ENCODE measurements around the gene ADGRL1.
"Not testable (repeated sequence)": the region's sequence is repeated elsewhere in the genome, so short reads cannot be mapped to it uniquely, and the experiment has no call there.

ADGRL1 gene

GRCh38 chr19:14189415-14189814, 16.6 kb downstream of the ADGRL1 start:
- DNase-seq (ENCODE audit: low read depth in 2 of 2) = no peak

DNA sequence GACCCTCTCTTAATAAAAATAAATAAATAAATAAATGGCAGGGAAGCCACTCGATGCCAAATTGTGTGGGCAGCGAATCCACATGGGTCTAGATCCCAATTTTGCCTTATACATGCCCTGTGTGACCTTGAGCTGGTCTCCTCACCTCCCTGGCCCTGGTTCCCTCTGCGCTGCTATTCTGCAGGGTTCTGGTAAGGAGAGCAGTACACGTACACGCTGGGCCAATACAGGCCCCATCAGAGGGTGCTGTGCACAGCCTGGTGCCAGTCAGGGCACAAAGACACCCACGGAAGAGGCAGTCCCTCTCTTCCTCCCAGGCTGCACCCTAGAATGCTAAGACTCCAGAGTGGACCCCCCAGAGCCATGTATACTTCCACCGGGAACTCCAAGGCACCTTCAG, 17.9 kb downstream of the ADGRL1 start:
- DNase-seq (ENCODE audit: low read depth in 2 of 2) = not testable (repeated sequence)

- no peak for DNase-seq (ENCODE audit: low read depth in 2 of 2)
Measured at GRCh38 chr19:14187561-14187960, 18.4 kb downstream of the ADGRL1 start.

GRCh38 chr19:14186684-14187083, 19.3 kb downstream of the ADGRL1 start:
- DNase-seq (ENCODE audit: low read depth in 2 of 2) = not testable (repeated sequence)

DNA sequence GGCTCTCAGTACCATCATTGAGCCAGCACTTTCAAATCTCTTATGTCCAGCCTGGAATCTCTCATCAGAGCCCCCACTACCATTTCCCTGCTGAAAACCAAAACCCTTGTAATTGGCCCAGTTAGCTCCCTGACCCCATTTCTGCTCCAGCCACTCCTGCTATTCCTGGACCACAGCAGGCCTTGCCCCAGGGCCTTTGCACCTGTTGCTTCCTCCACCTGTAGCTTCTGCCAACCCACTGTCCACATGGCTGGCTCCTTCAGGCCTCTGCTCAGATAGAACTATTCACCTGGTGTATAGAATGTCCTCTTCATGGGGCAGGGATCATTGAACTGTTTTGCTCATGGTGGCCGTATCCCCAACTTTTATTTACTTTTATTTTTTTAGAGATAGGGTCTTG, 20.3 kb downstream of the ADGRL1 start:
- not testable (repeated sequence) for DNase-seq (ENCODE audit: low read depth in 2 of 2)

GRCh38 chr19:14185158-14185557, 20.8 kb downstream of the ADGRL1 start:
- no peak for DNase-seq (ENCODE audit: low read depth in 2 of 2)

GRCh38 chr19:14183741-14184350, 22.1 kb downstream of the ADGRL1 start:
- DNase-seq (ENCODE audit: low read depth in 2 of 2) = no peak

DNA sequence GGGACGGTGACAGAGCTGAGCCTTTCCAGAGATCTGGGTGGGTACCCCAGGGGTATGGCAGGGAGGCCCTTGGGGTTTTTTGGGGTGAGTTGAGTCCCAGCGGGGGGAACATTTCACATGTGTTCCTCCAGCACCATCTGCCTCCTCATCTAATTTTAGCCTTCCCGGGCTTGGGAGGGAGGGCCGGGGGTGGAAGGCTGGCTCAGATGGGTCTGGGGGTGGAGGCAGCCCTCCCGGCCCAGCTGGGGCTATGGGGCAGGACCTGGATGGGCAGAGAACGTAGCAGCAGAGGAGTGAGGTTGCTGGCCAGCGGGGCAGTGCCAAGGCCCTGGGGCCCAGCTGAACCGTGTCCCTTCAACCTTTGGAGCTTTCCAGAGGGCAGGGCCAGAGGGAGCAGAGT, 23.5 kb downstream of the ADGRL1 start:
- DNase-seq (ENCODE audit: low read depth in 2 of 2) = no peak

DNA sequence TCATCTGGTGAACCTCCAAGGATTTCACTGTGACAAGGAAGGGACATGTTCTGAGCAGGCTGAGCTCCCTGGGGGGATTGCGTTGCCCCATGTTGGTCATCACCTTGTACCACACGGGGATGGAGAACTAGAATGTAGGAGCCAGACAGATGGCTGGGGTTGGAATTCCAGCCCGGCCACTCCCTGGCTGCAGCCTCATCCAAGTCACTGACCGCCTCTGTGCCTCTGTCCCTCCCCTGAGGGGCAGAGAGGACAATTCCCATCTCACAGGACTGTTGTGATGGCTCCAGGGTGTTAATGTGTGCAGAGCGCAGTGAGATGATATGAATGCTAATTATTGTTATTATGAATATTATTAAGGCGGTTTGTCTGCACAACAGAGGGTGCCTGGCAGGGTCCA, 24.1 kb downstream of the ADGRL1 start:
- DNase-seq (ENCODE audit: low read depth in 2 of 2) = no peak

DNA sequence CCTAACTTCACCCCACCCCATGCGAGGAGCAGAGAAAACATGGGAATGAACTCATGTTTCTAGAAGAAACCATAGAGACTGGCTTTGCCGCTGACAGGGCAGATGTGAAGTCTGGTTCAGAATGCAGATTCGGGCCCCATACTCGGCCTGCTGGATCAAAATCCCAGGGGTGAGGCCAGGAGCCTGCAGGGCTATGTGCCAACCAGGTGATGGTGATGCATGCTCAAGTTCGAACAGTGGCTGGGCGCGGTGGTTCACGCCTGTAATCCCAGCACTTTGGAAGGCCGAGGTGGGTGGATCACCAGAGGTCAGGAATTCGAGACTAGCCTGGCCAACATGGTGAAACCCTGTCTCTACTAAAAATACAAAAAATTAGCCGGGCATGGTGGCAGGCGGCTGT, 24.8 kb downstream of the ADGRL1 start:
- DNase-seq (ENCODE audit: low read depth in 2 of 2) = not testable (repeated sequence)

DNA sequence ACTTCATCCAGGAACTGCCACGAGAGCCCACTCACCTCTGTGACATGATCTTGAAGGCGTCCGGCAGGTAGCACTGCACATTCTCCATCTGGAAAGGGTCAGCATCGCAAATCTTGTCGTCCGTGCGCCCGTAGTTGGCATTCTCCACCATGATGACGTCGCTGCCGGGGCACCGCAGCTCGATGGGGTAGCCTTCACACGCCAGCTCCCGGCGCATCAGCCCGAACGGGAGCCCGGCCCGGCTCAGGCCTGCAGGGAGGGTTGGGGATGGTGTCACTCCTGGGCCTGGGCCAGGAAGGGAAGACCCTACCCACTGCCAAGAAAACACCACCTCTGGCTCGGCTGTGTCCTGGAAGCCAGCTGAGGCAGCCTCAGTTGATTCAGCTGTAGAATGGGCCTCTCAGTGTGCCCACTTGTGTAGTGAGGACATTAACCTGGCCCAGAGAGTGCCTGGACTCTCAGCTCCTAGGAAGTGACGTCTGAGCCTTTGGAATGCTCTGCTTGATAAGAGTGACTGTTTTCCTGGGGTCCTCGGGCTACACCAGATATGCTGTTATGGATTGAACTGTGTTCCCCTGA, 28.4 kb downstream of the ADGRL1 start:
- no peak for DNase-seq (ENCODE audit: low read depth in 2 of 2)

DNA sequence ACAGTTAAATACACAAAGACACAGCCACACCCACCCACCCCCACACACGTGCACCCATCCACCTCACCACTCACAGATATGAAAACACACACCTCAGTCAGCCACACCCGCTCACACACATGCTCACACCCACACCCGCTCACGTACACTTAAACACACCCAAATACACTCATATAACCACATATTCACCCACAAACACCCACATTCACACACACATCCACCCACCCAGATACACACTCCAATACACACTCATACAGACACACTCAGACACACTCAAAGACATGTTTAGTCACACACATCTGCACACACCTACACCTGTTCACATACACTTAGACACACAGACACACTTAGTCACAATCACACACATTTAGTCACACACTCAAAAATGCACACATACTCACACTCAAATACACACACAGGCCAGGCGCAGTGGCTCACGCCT, 30.6 kb downstream of the ADGRL1 start:
- no peak for DNase-seq (ENCODE audit: low read depth in 2 of 2)

- no peak for DNase-seq (ENCODE audit: low read depth in 2 of 2)
Measured at GRCh38 chr19:14174883-14175282, 31.1 kb downstream of the ADGRL1 start.

- no peak for DNase-seq (ENCODE audit: low read depth in 2 of 2)
Measured at GRCh38 chr19:14168993-14169392, 37.0 kb downstream of the ADGRL1 start.

- no peak for DNase-seq (ENCODE audit: low read depth in 2 of 2)
Measured at GRCh38 chr19:14168259-14168972, 37.6 kb downstream of the ADGRL1 start.

GRCh38 chr19:14167576-14168138, 38.3 kb downstream of the ADGRL1 start:
- DNase-seq (ENCODE audit: low read depth in 2 of 2) = no peak

GRCh38 chr19:14166999-14167575, 38.9 kb downstream of the ADGRL1 start:
- no peak for DNase-seq (ENCODE audit: low read depth in 2 of 2)

GRCh38 chr19:14165990-14166830, 39.8 kb downstream of the ADGRL1 start:
- no peak for DNase-seq (ENCODE audit: low read depth in 2 of 2)

- DNase-seq (ENCODE audit: low read depth in 2 of 2) = no peak
Measured at GRCh38 chr19:14164724-14165493, 41.1 kb downstream of the ADGRL1 start.

- DNase-seq (ENCODE audit: low read depth in 2 of 2) = no peak
Measured at GRCh38 chr19:14164082-14164481, 41.9 kb downstream of the ADGRL1 start.

DNA sequence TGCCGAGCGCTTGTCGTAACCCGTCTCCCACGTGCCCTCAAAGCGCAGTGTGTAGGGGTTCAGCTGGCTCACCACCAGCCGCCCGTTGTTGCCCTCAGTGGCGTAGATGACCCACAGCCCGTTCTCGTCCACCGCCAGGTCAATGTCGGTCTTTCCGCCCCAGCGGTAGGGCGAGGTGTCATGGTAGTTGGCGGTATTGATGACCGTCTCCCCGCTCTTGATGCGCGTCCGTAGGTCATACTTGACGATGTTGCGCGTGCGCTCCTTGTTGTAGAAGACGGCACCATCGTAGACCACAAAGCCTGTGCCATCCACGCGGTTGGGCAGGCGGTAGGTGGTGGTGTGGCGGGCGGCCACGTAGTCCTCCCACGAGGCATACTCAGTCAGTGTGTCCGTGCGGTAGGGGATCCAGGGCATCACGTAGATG, 43.1 kb downstream of the ADGRL1 start:
- DNase-seq (ENCODE audit: low read depth in 2 of 2) = no peak

Measured in stimulated activated CD8-positive, alpha-beta memory T cell treated with anti-CD3 and anti-CD28 coated beads, Interleukin-7, amount 100 ng/mL, for 1 hour (primary cell).